ENCODE results near the gene SRSF7. TPM values are rescaled to one million over a fixed set of nuclear protein-coding genes. Genes with fewer than 3 reads are reported as not detected.

SRSF7 gene
- total and polyA plus RNA-seq, 9 of the 15 experiments (the other 6 are each of a cell fraction or from before 2014, with no cell fraction given), result 219 to 726 (median 375) TPM

- no TSS peak for BruUV-seq (replicated peaks)
- WGBS (ENCODE audit: insufficient coverage, low coverage, missing lambda C conversion rate), result no CpG with 5 or more reads among the region's 1 CpG
- Histone ChIP-seq H3K4me2 (ENCODE audit: insufficient read depth, low read length) (no peak overlapping the region), H3K9me1 (ENCODE audit: control insufficient read depth, insufficient read depth, low read length) (no peaks in the 10 kb centered on the region), H3K9ac (ENCODE audit: insufficient read depth in 1 of 2, low read depth in 2 of 2, low read length in 2 of 2) (no peak overlapping the region), H3K4me1 (replicated peaks in 1 of 2; ENCODE audit: control insufficient read depth in 2 of 2, insufficient read depth in 2 of 2, low read length in 2 of 2) (peaks cover 0 to 2% of the 10 kb centered on the region in 2 experiments; a peak in 1 of 5 replicates), H3K36me3 (ENCODE audit: control insufficient read depth, insufficient read depth, low read length) (peaks cover 11% of the 10 kb centered on the region; the same call in 2 of the 3 replicates), H3K27ac (ENCODE audit: extremely low read depth, low read depth, low read length) (no peak overlapping the region), H3K79me2 (ENCODE audit: control insufficient read depth, insufficient read depth, low read length) (no peaks in the 10 kb centered on the region), H3K9me3 (replicated peaks; ENCODE audit: control insufficient read depth, insufficient read depth, low read depth, low read length) (no peaks in the 10 kb centered on the region), H3K4me3 (no peak overlapping the region), H4K20me1 (replicated peaks; ENCODE audit: control insufficient read depth, insufficient read depth, low read length) (no peaks in the 10 kb centered on the region), H2AFZ (ENCODE audit: low read depth, low read length) (no peak overlapping the region), H3K27me3 (ENCODE audit: control insufficient read depth in 2 of 2, insufficient read depth in 2 of 2, low read length in 2 of 2) (no peaks in the 10 kb centered on the region)
- intact Hi-C loops (cut with micrococcal nuclease) (no loop called here), in situ Hi-C loops (cut with MboI) (loop anchor here (25.0 kb wide), 1 partner anchor 740 kb away; no protein-coding TSS in a partner anchor)
- ChIA-PET CTCF (ENCODE audit: low intra/inter-chr PET ratio) (no interaction called here), POLR2A (interaction anchor here (0.7 to 1.0 kb wide), 2 partner anchors 127 to 148 kb away, joined by 3 to 4 read pairs; no protein-coding TSS in a partner anchor)
- no peak for FAIRE-seq
- TF ChIP-seq FOXJ3 (CRISPR knock-in tag; IDR thresholded peaks at IDR 0.05) (no peak), BRCA1 (IDR thresholded peaks at IDR 0.05) (no peak), BRCA1 (CRISPR knock-in tag; IDR thresholded peaks at IDR 0.05) (no peak), MYC (IDR thresholded peaks at IDR 0.05; ENCODE audit: low read depth, low read length) (no peak), MYC (CRISPR knock-in tag; IDR thresholded peaks at IDR 0.05; ENCODE audit: borderline replicate concordance, low read depth) (no peak), ZC3H11A (IDR thresholded peaks at IDR 0.05; ENCODE audit: low read depth, low read length) (no peak), FOSL1 (tag; conservative IDR thresholded peaks at IDR 0.05) (no peak), TAF15 (IDR thresholded peaks at IDR 0.05; ENCODE audit: low read depth, low read length) (no peak), ZNF398 (CRISPR knock-in tag; IDR thresholded peaks at IDR 0.05) (no peak), PTRF (tag; IDR thresholded peaks at IDR 0.05) (no peak), RB1 (IDR thresholded peaks at IDR 0.05; ENCODE audit: low read depth) (no peak)
- no peak for DNase-seq (ENCODE audit: extremely low read depth in 1 of 4, low spot score in 3 of 4)
- ATAC-seq, result no peak
These were observed 23.5 kb downstream of the SRSF7 start for GRCh38 chr2:38727661-38728060.

Measured in K562 (cell line).